GM20431 (cell line): Measurements from ENCODE around the gene RGL1.

ENCODE experiments used
- in situ Hi-C: fragments of 300-500 bp; cut with MseI, MboI; formaldehyde crosslinking; loops from one replicate; pipeline ENCODE4 v1.15.0; 2020; ENCODE audit warnings: low sequenced_read_pairs; ENCODE audit not compliant: unreplicated experiment

RGL1 gene

GRCh38 chr1:183884526-183884925 is 79.6 kb downstream of the RGL1 start:
- in situ Hi-C loops = no loop called here

DNA sequence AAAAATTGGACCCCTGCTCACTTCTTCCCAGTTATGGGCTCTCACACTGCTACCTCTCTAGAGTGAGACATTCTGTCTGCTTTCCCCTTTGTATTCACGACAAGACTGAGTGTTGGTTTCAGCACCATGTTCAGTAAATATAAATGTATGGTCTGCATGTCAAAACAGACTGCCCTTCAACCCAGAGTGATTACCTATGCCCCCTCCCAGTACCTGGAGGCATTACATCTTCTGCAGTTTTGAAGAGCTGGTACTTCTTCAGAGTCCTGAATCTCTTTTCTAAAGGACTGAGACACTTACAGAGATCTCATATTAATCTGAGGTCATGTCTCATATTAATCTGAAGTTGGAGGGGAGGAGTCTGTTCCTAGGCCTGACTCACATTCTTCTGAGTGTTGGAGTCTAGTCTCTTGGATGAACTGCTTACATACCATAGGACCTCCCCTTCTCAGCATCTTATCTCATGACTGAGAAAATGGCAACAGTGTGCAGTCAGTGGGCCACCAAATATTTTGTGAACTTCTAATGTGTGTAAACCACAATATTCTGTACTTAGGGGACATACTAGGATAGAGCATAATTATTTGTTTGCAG is 80.3 kb downstream of the RGL1 start:
- in situ Hi-C loops = no loop called here

- in situ Hi-C loops = no loop called here
Observed at GRCh38 chr1:183886083-183886828, 81.3 kb downstream of the RGL1 start.

GRCh38 chr1:183886853-183887252 is 81.9 kb downstream of the RGL1 start:
- in situ Hi-C loops = no loop called here

DNA sequence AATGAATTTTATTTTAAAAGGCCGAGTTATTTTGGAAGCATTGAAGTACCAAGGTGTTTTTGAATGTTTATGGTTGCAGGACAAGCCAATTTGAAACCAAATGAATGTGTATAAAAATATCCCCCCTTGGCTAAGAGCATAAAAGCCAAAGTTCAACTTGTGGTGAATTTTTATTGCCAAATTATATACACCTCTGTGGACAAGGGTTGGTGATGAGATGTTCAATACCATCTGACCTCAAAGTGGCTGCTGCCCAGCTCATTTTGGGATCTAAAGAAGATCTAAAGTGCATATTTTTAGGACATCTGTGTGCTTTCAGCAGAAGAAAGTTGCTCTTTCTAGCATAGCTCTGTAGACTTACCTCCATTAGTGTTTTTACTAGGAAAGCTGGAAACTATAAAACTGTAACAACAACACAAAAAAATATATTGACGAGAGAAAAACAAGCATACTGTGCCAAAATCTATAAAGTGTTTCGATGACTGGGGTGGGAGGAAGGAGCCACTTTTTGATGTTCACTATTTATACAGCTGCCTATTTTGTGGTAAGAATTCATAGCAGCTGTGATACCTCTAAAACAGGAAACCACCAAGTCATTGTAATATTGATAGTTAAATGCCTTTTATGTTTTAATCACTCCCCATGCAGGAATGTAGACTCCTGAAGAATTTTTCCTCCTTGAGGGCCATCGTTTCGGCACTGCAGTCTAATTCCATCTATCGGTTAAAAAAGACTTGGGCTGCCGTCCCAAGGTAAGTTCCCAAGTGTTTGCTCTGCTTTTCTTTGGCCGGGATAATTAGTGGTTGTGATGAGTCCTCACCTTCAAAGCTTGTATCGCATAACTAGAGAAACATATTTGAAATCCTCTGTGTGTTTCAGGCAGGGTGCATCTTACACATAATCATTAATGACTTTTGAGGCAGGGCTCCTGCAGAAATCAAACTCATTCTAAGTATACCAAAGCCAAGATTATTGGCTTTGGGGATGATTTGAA is 83.2 kb downstream of the RGL1 start:
- in situ Hi-C loops = no loop called here

DNA sequence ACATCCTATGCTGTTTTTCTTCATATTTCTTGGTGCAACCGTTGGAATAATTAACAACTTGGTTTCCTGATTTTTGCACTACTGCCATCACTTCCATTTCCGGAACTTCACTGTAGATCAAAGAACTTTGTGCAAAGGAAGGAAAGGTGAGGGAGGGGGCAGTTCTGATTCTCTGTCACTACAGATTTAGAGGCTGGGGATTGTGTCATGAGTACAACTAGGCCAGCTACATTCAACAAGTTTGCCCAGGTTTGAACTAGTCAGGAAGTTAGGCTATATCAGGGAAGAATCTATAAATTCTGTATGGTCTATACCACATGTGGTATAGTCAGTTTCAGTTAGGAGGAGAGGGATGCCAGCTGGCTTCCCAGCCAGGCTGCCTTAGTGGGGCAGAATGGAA is 84.2 kb downstream of the RGL1 start:
- in situ Hi-C loops = no loop called here

DNA sequence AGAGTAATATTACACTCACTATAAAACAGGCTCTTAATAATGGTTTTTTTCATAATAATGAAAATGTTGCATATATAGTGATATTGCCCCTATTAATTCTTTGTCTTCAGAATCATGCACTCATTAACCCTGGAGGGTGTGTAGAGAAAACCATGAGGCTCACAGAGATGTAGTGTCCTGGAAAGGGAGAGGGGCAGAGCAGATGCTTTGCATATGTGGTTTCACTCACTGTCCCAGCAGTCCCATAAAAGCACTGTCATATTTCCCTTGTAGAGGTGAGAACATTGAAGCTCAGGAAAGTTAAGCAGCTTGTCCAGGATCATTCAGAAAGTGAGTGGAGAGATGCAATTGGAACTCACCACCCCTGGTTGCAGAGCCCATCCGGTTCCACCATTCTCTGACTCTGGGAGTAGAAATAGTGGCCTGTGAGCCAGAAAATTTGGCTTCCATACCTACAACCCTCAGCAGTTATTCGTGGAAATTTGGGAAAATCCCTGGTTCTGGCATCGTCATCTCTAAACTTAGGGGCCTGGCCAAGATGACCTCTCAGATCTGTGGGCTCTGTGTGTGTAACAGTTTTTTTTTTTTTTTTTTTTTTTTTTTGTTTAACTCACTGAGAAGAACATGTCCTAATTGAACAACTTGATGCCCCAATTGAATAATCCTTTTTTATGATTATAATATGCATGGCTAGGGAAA is 86.4 kb downstream of the RGL1 start:
- in situ Hi-C loops = no loop called here

DNA sequence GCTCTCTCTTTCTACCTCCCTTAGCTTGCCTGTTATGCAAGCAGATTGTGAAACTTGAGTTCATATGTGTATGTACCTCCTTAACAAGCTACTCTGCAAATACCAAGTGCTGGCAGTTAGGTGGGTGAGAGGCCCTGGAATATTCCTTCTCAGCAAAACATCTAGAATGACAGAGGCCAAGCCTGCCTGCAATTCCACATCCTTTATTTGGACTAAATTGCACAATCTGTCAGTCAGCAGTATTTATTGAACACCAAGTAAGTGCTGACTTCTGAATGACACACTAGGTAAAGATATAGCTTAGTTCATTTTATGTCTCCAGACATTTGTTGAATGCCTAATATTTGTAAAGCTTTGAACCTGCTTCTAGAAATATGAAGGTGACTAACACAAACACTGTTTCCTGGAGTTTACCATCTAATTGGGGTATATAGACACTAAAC is 87.5 kb downstream of the RGL1 start:
- in situ Hi-C loops = no loop called here

DNA sequence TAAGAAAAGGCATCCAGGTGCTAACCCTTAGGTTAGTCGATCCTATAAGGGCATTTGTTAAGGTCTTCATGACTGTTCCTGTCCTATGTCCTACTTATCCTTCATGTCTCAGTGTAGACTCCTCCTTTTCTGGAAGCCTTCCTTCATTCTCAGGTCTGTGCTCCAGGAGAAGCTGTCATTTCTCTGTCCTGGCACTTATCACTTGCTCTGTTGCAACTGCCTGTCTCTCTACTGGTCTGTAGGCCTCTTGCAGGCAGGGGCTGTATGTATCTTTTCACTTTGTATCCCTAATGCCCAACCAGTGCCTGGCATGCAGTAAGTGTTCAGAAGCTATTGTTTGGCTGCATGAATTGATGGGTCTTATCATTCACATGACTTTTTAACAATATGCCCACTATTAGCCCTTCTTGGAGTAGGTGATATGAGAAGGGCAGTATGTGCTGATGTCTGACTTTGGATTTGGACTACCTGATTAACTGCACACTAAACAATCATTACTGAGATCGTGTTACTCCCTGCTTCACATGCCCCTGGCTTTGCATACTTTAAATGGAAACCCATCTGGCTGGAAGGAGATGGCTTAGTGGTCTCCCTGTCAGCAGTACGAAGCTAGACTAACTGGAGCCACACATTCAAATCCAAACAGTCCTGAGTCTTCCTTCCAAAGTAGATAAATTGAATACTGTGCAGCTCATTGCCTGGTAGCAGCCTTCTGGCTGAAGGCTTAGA is 88.8 kb downstream of the RGL1 start:
- in situ Hi-C loops = no loop called here

- in situ Hi-C loops = no loop called here
Observed at GRCh38 chr1:183894290-183894565, 89.3 kb downstream of the RGL1 start.

DNA sequence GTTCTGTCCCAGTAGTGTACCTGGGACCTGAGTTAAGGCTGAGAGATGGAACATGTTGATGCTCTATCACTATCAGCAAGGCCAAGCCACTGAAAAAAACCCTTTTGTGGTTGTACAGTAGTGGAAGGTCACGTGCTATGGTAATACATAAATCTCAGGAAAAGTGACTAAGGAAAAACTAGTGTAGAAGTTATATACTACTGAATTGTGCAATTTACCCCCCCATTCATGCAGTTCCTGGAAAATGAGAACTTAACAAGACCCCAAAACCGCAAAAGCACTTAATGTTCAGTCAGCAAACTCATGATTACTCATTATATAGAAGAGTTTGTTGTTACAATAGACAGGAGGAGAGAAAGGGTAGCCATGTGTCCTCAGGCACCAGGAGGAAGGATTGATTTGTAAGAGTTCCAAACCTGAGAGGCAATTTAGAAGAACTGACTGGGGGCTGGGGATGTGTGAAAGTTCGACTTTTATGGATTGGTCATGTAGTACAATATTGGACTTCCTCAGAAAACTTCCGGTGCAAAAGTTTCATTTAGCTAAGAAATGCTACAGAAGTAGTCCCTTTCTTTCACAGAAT is 91.6 kb downstream of the RGL1 start:
- in situ Hi-C loops = no loop called here

DNA sequence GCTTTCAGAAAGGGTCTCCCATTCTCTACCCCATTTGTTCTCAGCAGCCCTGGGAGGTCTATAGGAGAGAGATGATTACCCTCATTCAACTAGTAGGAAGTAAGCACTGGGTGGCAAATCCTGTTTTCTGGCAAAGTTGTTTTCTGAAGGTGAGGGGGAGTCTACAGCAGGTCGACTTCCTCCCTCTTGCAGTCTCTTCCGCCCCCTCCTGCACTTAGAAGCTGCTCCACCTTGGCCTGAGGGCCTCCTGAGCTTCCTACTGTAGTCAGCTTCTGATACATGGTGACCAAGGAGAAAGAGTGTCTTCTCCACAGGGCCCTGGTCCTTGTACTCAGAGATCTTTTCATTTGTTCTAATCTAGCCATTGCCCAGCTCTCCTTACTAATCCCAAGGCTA is 93.1 kb downstream of the RGL1 start:
- in situ Hi-C loops = no loop called here

DNA sequence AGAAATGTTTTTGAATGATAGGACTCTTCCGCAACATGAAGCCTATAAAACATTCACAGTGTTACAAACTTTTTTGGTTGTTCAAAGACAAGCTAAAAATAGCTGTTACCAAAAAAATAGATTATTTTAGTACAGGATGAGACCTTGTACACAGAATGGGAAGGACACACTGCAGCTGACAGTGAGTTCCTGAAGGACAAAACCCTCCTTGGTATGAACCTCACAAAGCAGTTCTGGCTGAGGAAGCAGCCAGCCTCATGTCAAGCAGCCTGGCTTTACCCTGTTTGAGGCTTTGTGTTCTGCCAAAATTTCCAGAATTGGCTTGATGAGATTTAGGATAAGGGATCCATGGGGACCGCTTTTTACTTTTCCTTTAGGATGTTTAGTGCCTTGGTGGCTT is 93.7 kb downstream of the RGL1 start:
- in situ Hi-C loops = no loop called here

DNA sequence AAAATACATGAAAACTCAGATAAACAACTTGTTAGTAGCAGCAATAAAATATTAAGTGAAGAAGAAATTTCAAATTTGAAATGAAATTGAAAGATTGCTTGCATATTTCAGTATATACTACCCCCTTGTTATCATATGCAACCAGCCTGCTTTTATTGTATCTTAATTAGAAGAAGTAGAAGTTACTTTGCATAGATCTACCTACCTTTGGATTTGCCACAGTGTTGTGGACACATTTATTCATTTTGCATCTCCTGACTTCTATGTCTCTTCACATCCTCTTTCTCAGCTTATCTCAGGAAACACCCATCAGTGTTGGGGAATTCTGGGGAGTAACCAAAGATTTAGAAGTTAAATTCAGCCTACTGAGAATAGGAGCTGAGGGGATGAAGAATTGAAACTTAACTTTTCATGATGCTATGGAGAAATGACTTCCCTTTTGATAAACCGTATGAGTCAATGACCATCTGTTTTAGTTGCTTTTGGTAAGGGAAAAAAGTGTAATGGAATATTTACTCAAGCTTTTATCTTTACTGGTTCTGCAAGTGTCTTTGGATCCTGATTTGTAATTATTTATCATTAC is 96.9 kb downstream of the RGL1 start:
- in situ Hi-C loops = loop anchor here (25.0 kb wide), 1 partner anchor 215 kb away; no protein-coding TSS in a partner anchor

DNA sequence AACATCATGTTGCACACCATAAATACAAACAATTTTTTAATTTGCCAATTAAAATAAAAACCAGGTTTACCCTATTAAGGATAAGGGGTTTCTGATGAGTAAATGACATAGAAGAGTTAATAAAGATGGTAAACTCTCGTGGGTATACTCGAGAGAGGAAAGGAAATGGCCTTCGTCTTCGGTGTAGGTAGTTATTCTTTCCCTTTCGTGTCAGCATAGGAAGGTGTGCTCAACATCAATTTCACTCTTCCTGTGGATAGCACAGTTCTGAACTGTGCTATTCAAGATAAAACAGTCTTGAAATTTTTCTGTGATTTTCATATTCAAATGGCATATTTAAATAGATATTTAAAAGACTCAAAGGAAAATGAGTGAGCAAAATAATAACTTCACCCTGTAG is 98.2 kb downstream of the RGL1 start:
- in situ Hi-C loops = loop anchor here (25.0 kb wide), 1 partner anchor 216 kb away; no protein-coding TSS in a partner anchor

- in situ Hi-C loops = loop anchor here (25.0 kb wide), 1 partner anchor 218 kb away; no protein-coding TSS in a partner anchor
Observed at GRCh38 chr1:183905508-183906113, 100.7 kb downstream of the RGL1 start.

DNA sequence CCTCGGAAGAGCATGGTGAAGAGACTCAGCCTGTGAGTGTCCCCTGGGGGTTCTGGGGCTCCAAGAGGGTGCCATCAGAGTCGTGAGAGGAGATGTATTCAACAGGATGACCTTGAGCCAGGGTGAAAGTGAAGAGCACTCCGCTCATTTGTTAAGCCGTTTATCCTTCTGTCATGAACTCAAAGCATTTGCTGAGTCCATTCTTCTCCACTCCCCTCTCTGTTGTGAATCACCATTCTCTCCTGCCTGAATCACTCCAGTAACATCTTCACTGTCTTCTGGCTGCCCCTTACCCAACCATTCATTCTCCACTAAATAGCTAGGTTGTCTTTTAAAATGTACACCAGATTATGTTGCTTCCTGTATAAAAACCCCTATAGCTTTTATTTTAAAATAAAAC is 102.2 kb downstream of the RGL1 start:
- in situ Hi-C loops = loop anchor here (25.0 kb wide), 1 partner anchor 220 kb away; no protein-coding TSS in a partner anchor

GRCh38 chr1:183908079-183908478 is 103.2 kb downstream of the RGL1 start:
- in situ Hi-C loops = loop anchor here (25.0 kb wide), 1 partner anchor 221 kb away; no protein-coding TSS in a partner anchor
